ENCODE results near the gene DEFB126.

DNA sequence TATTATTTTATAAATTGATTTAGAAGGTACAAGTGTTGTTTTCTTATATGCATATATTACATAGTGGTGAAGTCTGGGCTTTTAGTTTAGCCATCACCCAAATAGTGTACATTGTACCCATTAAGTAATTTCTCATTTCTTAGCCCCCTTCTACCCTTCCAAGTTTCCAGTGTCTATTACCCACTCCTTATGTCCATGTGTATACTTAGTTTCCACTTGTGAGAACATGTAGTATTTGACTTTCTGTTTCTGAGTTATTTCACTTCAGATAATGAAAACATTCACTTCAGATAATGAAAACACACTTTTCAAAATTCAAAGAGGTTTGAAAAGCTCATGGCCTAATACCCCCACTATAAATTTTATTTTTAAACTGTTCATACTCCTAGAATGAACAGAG is 40.4 kb upstream of the DEFB126 start:
- TF ChIP-seq, protein P1, sequence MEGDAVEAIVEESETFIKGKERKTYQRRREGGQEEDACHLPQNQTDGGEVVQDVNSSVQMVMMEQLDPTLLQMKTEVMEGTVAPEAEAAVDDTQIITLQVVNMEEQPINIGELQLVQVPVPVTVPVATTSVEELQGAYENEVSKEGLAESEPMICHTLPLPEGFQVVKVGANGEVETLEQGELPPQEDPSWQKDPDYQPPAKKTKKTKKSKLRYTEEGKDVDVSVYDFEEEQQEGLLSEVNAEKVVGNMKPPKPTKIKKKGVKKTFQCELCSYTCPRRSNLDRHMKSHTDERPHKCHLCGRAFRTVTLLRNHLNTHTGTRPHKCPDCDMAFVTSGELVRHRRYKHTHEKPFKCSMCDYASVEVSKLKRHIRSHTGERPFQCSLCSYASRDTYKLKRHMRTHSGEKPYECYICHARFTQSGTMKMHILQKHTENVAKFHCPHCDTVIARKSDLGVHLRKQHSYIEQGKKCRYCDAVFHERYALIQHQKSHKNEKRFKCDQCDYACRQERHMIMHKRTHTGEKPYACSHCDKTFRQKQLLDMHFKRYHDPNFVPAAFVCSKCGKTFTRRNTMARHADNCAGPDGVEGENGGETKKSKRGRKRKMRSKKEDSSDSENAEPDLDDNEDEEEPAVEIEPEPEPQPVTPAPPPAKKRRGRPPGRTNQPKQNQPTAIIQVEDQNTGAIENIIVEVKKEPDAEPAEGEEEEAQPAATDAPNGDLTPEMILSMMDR (conservative IDR thresholded peaks at IDR 0.05; ENCODE audit: low read depth, low read length) = no peak
- no peak for TF ChIP-seq MAZ (IDR thresholded peaks at IDR 0.05; ENCODE audit: borderline replicate concordance, low read depth, low read length)
- TF ChIP-seq FOS (IDR thresholded peaks at IDR 0.05; ENCODE audit: low read depth, low read length) = no peak
- no peak for TF ChIP-seq MAFK (IDR thresholded peaks at IDR 0.05; ENCODE audit: low read depth, low read length)
